ENCODE measurements around the gene IFIT5.
"Not testable (repeated sequence)": the region's sequence is repeated elsewhere in the genome, so short reads cannot be mapped to it uniquely, and the experiment has no call there.

The IFIT5 gene

DNA sequence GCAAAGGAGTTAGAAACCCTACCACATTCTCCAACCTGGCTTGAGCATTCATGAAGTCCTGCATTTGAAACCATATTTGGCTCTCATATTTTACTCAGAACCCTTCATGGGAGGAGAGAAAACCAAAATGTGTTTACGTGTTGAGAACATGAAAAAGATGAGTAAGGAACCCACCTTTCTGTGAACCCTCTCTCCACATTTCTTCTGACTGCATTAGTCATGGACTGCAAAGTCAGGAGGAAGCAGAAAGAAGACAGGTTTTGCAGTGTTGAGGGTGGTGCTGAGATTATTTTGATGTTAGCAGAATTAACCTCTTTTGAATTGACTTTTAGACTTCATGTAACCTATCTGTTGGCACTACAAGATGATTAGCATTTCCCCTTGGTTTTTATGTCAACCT is 31.6 kb upstream of the IFIT5 start:
- Histone ChIP-seq H3K9me3 (ENCODE audit: insufficient read depth, low read depth, low read length) (no peaks in the 10 kb centered on the region), H3K27ac (ENCODE audit: low read length) (no peak overlapping the region), H3K4me1 (ENCODE audit: insufficient read depth, low read length) (peaks cover 5% of the 10 kb centered on the region; the same call in 1 of the 2 replicates), H3K27me3 (ENCODE audit: insufficient read depth, low read length) (no peaks in the 10 kb centered on the region), H3K9ac (ENCODE audit: low read depth, low read length) (no peak overlapping the region), H3K4me3 (ENCODE audit: low read length) (no peak overlapping the region), H3K36me3 (ENCODE audit: insufficient read depth, low read depth, low read length) (no peaks in the 10 kb centered on the region)

DNA sequence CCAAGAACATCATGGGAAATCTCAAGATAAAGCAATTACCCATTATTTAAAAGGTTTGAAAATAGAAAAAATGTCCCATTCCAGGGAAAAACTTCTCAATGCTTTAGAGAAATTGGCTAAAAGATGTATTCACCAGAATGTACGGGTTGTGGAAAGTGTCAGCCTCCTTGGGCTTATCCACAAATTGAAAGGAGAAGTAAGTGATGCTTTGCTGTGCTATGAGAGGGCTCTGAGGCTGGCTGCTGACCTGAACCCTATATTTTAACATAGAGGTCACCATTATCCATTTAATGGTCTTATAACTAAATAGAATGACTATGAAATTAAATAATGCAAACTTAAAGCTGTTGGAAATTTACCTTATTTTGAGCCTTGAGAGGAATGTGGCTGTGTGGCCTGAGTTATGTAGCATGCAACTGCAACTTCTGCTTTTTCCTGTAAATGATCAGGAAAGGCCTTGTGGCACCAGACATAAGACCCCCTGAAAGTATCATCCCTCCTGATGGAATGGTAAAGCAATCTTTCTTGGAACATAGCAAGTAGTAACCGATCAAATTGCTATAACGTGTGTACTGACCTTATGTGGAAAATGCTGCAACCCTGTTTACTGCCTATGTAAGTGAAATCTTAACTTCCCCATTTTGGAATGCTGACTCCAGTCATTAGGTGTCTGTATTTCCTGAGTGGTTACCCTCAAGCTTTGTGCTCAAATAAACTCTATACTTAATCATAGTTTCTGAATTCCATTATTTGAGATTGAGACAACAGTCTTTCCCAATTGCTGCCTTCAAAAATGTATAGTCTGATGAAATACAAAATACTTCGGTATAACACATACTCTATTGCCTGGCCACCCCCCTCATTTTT is 29.7 kb upstream of the IFIT5 start:
- H3K4me1 ChIP-seq (ENCODE audit: insufficient read depth, low read length), result no peaks in the 10 kb centered on the region
- H3K27ac ChIP-seq (ENCODE audit: low read length), result no peak overlapping the region
- no peak overlapping the region for H3K4me3 ChIP-seq (ENCODE audit: low read length)
- H3K9me3 ChIP-seq (ENCODE audit: insufficient read depth, low read depth, low read length), result no peaks in the 10 kb centered on the region
- no peaks in the 10 kb centered on the region for H3K27me3 ChIP-seq (ENCODE audit: insufficient read depth, low read length)
- H3K36me3 ChIP-seq (ENCODE audit: insufficient read depth, low read depth, low read length), result no peaks in the 10 kb centered on the region
- no peak overlapping the region for H3K9ac ChIP-seq (ENCODE audit: low read depth, low read length)

DNA sequence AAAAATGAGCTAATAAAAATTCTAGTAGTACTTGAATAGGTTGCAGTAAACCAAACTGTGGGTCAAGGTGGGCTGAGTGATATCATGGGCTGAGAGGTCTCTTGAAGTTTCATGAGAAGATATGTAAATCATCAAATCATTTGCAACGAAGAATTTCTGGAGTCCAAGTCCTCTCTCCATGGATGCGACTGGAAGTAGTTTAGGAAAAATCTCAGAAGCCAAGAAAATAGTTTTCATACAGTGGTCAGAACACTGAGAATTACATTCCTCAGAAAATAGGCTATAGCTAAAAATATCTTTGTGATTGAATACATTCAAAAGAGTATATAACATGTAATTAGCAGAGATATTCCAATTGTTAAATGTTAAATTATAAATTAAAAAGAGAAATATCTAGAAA is 25.6 kb upstream of the IFIT5 start:
- Histone ChIP-seq H3K27me3 (ENCODE audit: insufficient read depth, low read length) (no peaks in the 10 kb centered on the region), H3K4me3 (ENCODE audit: low read length) (no peak overlapping the region), H3K36me3 (ENCODE audit: insufficient read depth, low read depth, low read length) (no peaks in the 10 kb centered on the region), H3K9ac (ENCODE audit: low read depth, low read length) (no peak overlapping the region), H3K9me3 (ENCODE audit: insufficient read depth, low read depth, low read length) (no peaks in the 10 kb centered on the region), H3K27ac (ENCODE audit: low read length) (no peak overlapping the region), H3K4me1 (ENCODE audit: insufficient read depth, low read length) (peaks cover 6% of the 10 kb centered on the region; the same call in 1 of the 2 replicates)

DNA sequence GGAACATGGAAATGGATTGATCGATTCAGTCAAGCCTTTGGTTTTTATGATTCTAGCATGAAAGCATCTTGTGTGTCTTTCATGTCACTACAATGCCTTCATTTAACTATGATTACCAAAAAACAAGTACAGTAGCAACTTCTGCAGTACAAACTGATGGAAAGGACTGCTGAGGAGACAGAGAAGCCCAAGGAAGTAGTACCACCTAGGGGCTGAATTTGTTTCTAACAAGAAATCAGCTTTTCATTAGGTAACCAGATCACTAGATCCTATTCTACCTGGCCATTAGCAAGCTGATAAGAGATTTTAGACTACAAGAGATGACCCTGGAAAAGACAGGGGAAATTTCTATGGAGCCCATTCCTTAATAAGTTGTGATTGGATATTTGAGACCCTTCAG is 25.1 kb upstream of the IFIT5 start:
- H3K36me3 ChIP-seq (ENCODE audit: insufficient read depth, low read depth, low read length), result no peaks in the 10 kb centered on the region
- no peak overlapping the region for H3K27ac ChIP-seq (ENCODE audit: low read length)
- no peaks in the 10 kb centered on the region for H3K27me3 ChIP-seq (ENCODE audit: insufficient read depth, low read length)
- no peak overlapping the region for H3K9ac ChIP-seq (ENCODE audit: low read depth, low read length)
- no peak overlapping the region for H3K4me3 ChIP-seq (ENCODE audit: low read length)
- H3K9me3 ChIP-seq (ENCODE audit: insufficient read depth, low read depth, low read length), result no peaks in the 10 kb centered on the region
- peaks cover 6% of the 10 kb centered on the region; the same call in 1 of the 2 replicates for H3K4me1 ChIP-seq (ENCODE audit: insufficient read depth, low read length)

DNA sequence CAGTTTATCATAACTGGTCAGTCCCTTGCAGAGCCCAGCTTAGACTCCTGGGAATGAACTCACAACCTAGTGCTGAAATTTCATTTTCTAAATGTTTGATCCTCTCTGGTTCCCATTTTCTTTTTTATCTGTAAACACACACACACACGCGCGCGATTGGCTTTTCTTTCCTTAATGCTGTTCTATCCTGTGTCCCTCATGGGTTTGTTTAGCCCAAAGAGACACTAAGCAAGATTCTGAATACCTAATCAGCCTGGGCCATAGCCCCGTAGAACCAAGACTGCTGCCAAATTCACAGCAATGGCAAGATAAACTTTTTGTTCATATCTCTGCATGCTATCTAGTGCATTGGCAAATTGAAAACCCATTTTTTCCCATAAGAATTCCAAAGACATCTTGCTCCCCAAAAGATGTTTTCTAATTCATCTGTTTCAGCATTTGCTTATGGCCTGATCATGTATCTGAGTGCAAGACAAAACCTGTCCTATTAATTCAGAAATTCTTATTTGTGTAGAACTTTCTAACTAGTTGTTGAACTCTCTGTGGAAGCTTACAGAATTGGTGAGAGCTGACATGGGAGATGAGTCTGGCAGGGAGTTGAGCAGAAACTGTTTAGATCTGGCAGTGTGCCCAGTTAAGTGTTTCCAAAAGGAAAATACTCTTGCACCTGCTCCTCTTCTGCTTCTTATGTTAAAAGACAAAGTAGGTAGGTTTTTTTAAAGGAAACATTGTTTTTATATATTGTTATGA is 23.7 kb upstream of the IFIT5 start:
- peaks cover 6% of the 10 kb centered on the region; the same call in 1 of the 2 replicates for H3K4me1 ChIP-seq (ENCODE audit: insufficient read depth, low read length)
- H3K27ac ChIP-seq (ENCODE audit: low read length), result no peak overlapping the region
- H3K27me3 ChIP-seq (ENCODE audit: insufficient read depth, low read length), result no peaks in the 10 kb centered on the region
- H3K9ac ChIP-seq (ENCODE audit: low read depth, low read length), result no peak overlapping the region
- H3K4me3 ChIP-seq (ENCODE audit: low read length), result no peak overlapping the region
- H3K36me3 ChIP-seq (ENCODE audit: insufficient read depth, low read depth, low read length), result no peaks in the 10 kb centered on the region
- H3K9me3 ChIP-seq (ENCODE audit: insufficient read depth, low read depth, low read length), result no peaks in the 10 kb centered on the region

DNA sequence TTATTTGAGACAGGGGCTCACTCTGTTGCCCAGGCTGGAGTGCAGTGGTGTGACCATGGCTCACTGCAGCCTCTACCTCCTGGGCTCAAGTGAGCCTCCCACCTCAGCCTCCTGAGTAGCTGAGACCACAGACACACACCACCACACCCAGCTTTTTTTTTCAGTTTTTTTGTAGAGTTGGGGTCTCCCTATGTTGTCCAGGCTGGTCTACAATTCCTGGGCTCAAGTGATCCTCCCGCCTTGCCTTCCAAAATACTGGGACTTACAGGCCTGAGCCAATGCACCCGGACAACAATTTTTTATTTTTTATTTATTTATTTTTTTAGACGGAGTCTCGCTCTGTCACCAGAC is 23.2 kb upstream of the IFIT5 start:
- H3K36me3 ChIP-seq (ENCODE audit: insufficient read depth, low read depth, low read length); H3K4me3 ChIP-seq (ENCODE audit: low read length); H3K27ac ChIP-seq (ENCODE audit: low read length); H3K9ac ChIP-seq (ENCODE audit: low read depth, low read length); H3K4me1 ChIP-seq (ENCODE audit: insufficient read depth, low read length); H3K27me3 ChIP-seq (ENCODE audit: insufficient read depth, low read length); H3K9me3 ChIP-seq (ENCODE audit: insufficient read depth, low read depth, low read length): not testable (repeated sequence)

DNA sequence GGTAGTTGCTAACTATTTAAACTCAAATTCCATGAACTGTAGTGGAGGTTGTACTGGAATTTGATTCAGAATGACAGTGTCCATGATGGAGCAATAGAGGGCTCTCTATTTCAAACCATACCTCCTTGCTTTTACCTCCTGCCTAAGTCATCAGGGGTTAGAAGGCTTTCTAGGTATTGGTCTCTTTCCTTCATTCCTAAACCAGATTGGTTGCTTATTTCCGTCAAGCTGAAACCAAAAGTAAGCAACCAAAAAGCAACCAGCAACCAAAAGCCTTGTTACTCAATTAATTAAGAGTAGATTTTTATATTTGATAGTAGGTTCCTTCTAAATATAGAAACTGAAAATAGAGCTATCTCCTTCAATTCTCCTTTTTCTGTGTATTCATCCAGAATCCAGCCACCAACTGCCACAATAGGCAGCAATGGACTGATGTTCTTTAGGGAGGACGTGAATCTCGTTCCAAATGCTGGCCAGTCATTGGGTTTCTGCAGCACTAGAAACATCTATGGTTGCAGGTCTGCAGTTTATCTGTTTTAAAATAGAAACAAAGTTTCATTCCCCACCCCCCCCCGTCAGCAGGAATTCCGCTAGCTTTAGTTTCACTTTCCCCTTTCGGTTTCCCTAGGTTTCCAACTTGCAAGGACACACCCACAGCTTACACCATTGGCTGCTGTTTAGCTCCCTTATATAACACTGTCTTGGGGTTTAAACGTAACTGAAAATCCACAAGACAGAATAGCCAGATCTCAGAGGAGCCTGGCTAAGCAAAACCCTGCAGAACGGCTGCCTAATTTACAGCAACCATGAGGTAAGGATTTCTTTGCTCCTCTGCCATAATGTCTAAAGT is 22.2 kb upstream of the IFIT5 start, which contains the start of gene IFIT1:
TSS of gene IFIT1 (plus strand) at position 717 of the 850 bp plus-strand sequence. CDS start at position 807, 90 bp downstream.
- H3K9ac ChIP-seq (ENCODE audit: low read depth, low read length), result peak within 1 kb of the TSS; percentile 63; the same call in 1 of the 2 replicates
- H3K27ac ChIP-seq (ENCODE audit: low read length), result peak within 1 kb of the TSS; percentile 6
- no peaks in the 10 kb centered on the region for H3K27me3 ChIP-seq (ENCODE audit: insufficient read depth, low read length)

DNA sequence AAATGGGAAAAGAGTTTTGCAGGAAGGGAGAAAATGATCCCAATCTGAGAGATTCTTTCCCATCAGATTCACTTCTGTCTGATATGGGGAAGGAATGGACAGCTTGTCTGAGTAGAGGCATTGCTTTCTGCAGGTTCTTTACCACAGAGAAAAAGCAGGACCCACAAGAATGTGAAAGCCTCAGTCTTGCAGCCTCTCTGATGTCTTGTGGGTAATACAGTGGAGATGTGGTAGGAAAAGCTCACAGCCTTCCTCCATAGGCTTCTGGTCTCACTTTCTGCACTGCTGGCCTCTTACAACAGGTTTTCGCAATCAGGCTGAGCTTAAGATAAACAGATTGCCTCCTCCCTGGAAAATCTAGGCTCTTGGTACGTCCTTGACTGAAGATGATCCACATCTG is 21.4 kb upstream of the IFIT5 start:
- Histone ChIP-seq H3K36me3 (ENCODE audit: insufficient read depth, low read depth, low read length) (no peaks in the 10 kb centered on the region), H3K27ac (ENCODE audit: low read length) (peak overlapping the region; percentile 6), H3K9me3 (ENCODE audit: insufficient read depth, low read depth, low read length) (peaks cover 3% of the 10 kb centered on the region; the same call in 1 of the 2 replicates), H3K4me1 (ENCODE audit: insufficient read depth, low read length) (peaks cover 6% of the 10 kb centered on the region; the same call in 1 of the 2 replicates), H3K27me3 (ENCODE audit: insufficient read depth, low read length) (no peaks in the 10 kb centered on the region), H3K4me3 (ENCODE audit: low read length) (peak overlapping the region; percentile 70), H3K9ac (ENCODE audit: low read depth, low read length) (peak overlapping the region; percentile 63; the same call in 1 of the 2 replicates)

More for the DNA sequence above, 22.2 kb upstream of the IFIT5 start, which contains the start of gene IFIT1:
- H3K36me3 ChIP-seq (ENCODE audit: insufficient read depth, low read depth, low read length), result no peaks in the 10 kb centered on the region
- H3K4me1 ChIP-seq (ENCODE audit: insufficient read depth, low read length), result peaks cover 6% of the 10 kb centered on the region; the same call in 1 of the 2 replicates
- H3K9me3 ChIP-seq (ENCODE audit: insufficient read depth, low read depth, low read length), result no peaks in the 10 kb centered on the region
- H3K4me3 ChIP-seq (ENCODE audit: low read length), result peak within 1 kb of the TSS; percentile 70

DNA sequence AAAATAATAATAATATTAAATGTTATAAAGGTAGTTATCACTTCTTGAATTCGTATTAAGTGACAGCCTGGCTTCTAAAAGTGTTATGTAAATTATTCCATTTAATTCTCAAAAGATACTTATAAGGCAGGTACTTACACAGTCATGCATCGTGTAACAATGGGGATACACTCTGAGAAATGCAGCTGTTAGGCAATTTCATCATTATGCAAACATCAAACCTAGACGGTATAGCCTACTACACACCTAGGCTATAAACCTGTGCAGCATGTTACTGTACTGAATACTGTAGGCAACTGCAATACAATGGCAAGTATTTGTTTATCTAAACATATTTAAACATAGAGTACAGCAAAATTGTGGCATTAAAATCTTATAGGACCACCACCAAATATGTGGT is 20.5 kb upstream of the IFIT5 start:
- H3K36me3 ChIP-seq (ENCODE audit: insufficient read depth, low read depth, low read length), result no peaks in the 10 kb centered on the region
- H3K9me3 ChIP-seq (ENCODE audit: insufficient read depth, low read depth, low read length), result peaks cover 9% of the 10 kb centered on the region; the same call in 1 of the 2 replicates
- no peak overlapping the region for H3K9ac ChIP-seq (ENCODE audit: low read depth, low read length)
- no peaks in the 10 kb centered on the region for H3K27me3 ChIP-seq (ENCODE audit: insufficient read depth, low read length)
- no peak overlapping the region for H3K27ac ChIP-seq (ENCODE audit: low read length)
- H3K4me1 ChIP-seq (ENCODE audit: insufficient read depth, low read length), result peaks cover 6% of the 10 kb centered on the region; the same call in 1 of the 2 replicates
- no peak overlapping the region for H3K4me3 ChIP-seq (ENCODE audit: low read length)

DNA sequence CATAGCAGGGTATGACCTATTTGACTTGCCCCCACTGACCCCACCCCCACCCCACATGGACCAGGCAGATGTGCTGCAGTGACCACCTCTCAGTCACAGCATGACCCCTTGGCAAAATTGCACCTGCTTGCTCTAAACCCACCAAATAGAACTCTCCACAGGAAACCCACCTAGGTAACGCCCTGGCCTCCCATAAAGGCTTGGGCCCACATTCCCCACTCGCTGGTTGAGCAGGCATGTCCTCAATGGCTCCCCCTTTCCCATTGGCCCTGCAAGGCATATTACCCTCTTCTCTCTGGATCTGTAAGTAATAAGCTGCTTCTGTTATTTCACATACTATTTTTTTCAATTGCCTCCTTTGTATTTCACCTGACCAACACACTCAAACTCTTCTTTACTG is 19.2 kb upstream of the IFIT5 start:
- Histone ChIP-seq H3K36me3 (ENCODE audit: insufficient read depth, low read depth, low read length) (no peaks in the 10 kb centered on the region), H3K27ac (ENCODE audit: low read length) (no peak overlapping the region), H3K9ac (ENCODE audit: low read depth, low read length) (no peak overlapping the region), H3K27me3 (ENCODE audit: insufficient read depth, low read length) (no peaks in the 10 kb centered on the region), H3K4me3 (ENCODE audit: low read length) (no peak overlapping the region), H3K4me1 (ENCODE audit: insufficient read depth, low read length) (peaks cover 6% of the 10 kb centered on the region; the same call in 1 of the 2 replicates), H3K9me3 (ENCODE audit: insufficient read depth, low read depth, low read length) (peaks cover 9% of the 10 kb centered on the region; the same call in 1 of the 2 replicates)

Measured in iPS-20b (cell line).